Heart right ventricle (tissue), 16 donors: Measurements from ENCODE around the gene IL9. TPM values are rescaled to one million over a fixed set of nuclear protein-coding genes. Genes with fewer than 3 reads are reported as not detected.

ENCODE experiments used
- ATAC-seq, 8 donors: fragments of 200-7000 bp; cut with Tn5 transposase; one replicate each; pipeline ENCODE4 v1.9.1; 2020; ENCODE audit warnings: mild to moderate bottlenecking in 8 of 8, moderate library complexity in 8 of 8, moderate number of reproducible peaks in 1 of 8
- DNase-seq, 2 donors: peaks; one replicate each; pipeline ENCODE4 v3.0.0-alpha.2; 2020
- H3K27ac ChIP-seq, 10 donors: fragments of 200-600 bp; sonication (generic) in 2 of 10; one replicate each; pipeline versions ENCODE4 v1.5.0 to v1.8.0; 2020 to 2022; ENCODE audit warnings: mild to moderate bottlenecking in 3 of 10
- H3K27me3 ChIP-seq, 7 donors: fragments of 200-600 bp; one replicate each; pipeline ENCODE4 v1.8.0; 2021 to 2022; ENCODE audit warnings: mild to moderate bottlenecking in 2 of 7
- H3K36me3 ChIP-seq, 9 donors: fragments of 200-600 bp; sonication (generic) in 1 of 9; one replicate each; pipeline versions ENCODE4 v1.5.0 to v1.8.0; 2020 to 2022; ENCODE audit warnings: mild to moderate bottlenecking in 2 of 9
- H3K4me1 ChIP-seq, 9 donors: fragments of 200-600 bp; sonication (generic) in 1 of 9; one replicate each; pipeline versions ENCODE4 v1.5.0 to v1.8.0; 2020 to 2022; ENCODE audit warnings: mild to moderate bottlenecking in 4 of 9
- H3K4me3 ChIP-seq, 10 donors: fragments of 200-600 bp; sonication (generic) in 2 of 10; one replicate each; pipeline versions ENCODE4 v1.5.0 to v1.8.0; 2020 to 2022; ENCODE audit warnings: mild to moderate bottlenecking in 7 of 10, moderate library complexity in 2 of 10
- H3K9me3 ChIP-seq, 11 donors: fragments of 200-600 bp in 10 of 11; sonication (generic) in 2 of 11; one replicate each; pipeline versions ENCODE4 v1.5.0 to v1.8.0; 2013 to 2022; ENCODE audit warnings: mild to moderate bottlenecking in 2 of 11, control low read depth in 1 of 11, moderate library complexity in 1 of 11
- WGBS, 2 donors: extraction: QIAGEN DNeasy Blood & Tissue Kit; methylation state at CpG; one replicate each; pipeline ENCODE4 v1.1.7; 2013; ENCODE audit warnings: inconsistent platforms in 1 of 2; 5-methylcytosine and 5-hydroxymethylcytosine counted together
- intact Hi-C, 10 donors: fragments of 100-400 bp; cut with DNase I; formaldehyde crosslinking; loops; one replicate each; pipeline versions ENCODE4 v1.11.1 to v1.14.2; 2022
- polyA plus RNA-seq, 2 donors: library from polyadenylated mRNA; stranded (reverse); fragments of 200-250 nt; gene quantifications; one replicate each; pipeline ENCODE4 v1.2.3, GENCODE V29; 2013
- total RNA-seq, 10 donors: library from RNA; stranded (reverse); fragmentation: NEBNext Ultra II Directional in 3 of 10; extraction: Animal tissue kit (Norgen Biotek cat#: 25700) in 3 of 10; gene quantifications; one replicate each; pipeline versions ENCODE4 v1.2.1 to v1.2.4, GENCODE V29; 2021 to 2023
- TF ChIP-seq, protein P1 (sequence below), 9 donors: fragments of 200-600 bp; sonication (generic) in 2 of 9; IDR thresholded peaks; one replicate each; pipeline versions ENCODE4 v1.5.0 to v1.8.0; 2021 to 2022; ENCODE audit warnings: antibody characterized with exemption in 9 of 9, mild to moderate bottlenecking in 5 of 9, moderate library complexity in 1 of 9
- donor health status: Arrhythmogenic right ventricular cardiomyopathy.
- donor health status: ischemic (EF 13 %, LVEDD 7.1; RV severe dilation, severe dysfunction).
- donor health status: healthy with polysubstance abuse.
- donor health status: DM: no; HTN: yes; CAD: no.
- donor health status: DM: no; HTN: no; CAD: no.
- donor health status: ischemic (EF 25% LVEDD 6.9; RV normal size, moderate dysfunction).
- donor health status: ischemic (EF 25% LVEDD 5.7; RV mildly dilated, moderate dysfunction).
- donor health status: healthy.
- donor health status: DM: yes; HTN: yes; CAD: no.
- donor health status: Ischemic cardiomyopathy.
- donor health status: ischemic (EF 35%, LVEDD 5.7; RV mildly dilated, moderate dysfunction).
- donor health status: nonischemic (EF 11% LVEDD 7.7; RV severe dilation, severe dysfunction).
- donor health status: DM: yes; HTN: yes; CAD: no.
- donor health status: PGD.
- donor health status: ischemic (EF 29% LVEDD 5.4; RV normal size, mild dysfunction).
- donor health status: nonischemic (EF 23%, LVEDD 6.1; RV moderate dilation, normal function).

The IL9 gene
- total and polyA plus RNA-seq, 12 donors, result not detected

GRCh38 chr5:135868681-135869080, 27.0 kb downstream of the IL9 start:
- no peak overlapping the region for H3K4me3 ChIP-seq
- WGBS, 2 donors, result 56 to 76% methylated on average over 2 of the region's 2 CpGs
- H3K27ac ChIP-seq, result no peak overlapping the region
- H3K9me3 ChIP-seq, result peaks cover 0 to 4% (median 0%) of the 10 kb centered on the region in 11 donors
- intact Hi-C loops, result no loop called here
- no peaks in the 10 kb centered on the region for H3K4me1 ChIP-seq
- ATAC-seq (no peak), DNase-seq (no peak)
- TF ChIP-seq, protein P1, sequence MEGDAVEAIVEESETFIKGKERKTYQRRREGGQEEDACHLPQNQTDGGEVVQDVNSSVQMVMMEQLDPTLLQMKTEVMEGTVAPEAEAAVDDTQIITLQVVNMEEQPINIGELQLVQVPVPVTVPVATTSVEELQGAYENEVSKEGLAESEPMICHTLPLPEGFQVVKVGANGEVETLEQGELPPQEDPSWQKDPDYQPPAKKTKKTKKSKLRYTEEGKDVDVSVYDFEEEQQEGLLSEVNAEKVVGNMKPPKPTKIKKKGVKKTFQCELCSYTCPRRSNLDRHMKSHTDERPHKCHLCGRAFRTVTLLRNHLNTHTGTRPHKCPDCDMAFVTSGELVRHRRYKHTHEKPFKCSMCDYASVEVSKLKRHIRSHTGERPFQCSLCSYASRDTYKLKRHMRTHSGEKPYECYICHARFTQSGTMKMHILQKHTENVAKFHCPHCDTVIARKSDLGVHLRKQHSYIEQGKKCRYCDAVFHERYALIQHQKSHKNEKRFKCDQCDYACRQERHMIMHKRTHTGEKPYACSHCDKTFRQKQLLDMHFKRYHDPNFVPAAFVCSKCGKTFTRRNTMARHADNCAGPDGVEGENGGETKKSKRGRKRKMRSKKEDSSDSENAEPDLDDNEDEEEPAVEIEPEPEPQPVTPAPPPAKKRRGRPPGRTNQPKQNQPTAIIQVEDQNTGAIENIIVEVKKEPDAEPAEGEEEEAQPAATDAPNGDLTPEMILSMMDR (IDR thresholded peaks at IDR 0.05), result no peak
- no peaks in the 10 kb centered on the region for H3K36me3 ChIP-seq
- no peaks in the 10 kb centered on the region for H3K27me3 ChIP-seq

- TF ChIP-seq, protein P1 (IDR thresholded peaks at IDR 0.05), result no peak
- intact Hi-C loops, result no loop called here
- H3K9me3 ChIP-seq, result peaks cover 0 to 4% (median 0%) of the 10 kb centered on the region in 11 donors
- DNase-seq, result no peak
- no peak overlapping the region for H3K27ac ChIP-seq
- no peak overlapping the region for H3K4me3 ChIP-seq
- H3K4me1 ChIP-seq, result no peaks in the 10 kb centered on the region
- no peaks in the 10 kb centered on the region for H3K27me3 ChIP-seq
- ATAC-seq, result no peak
- H3K36me3 ChIP-seq, result no peaks in the 10 kb centered on the region
Measured at GRCh38 chr5:135867599-135867998, 28.0 kb downstream of the IL9 start.

DNA sequence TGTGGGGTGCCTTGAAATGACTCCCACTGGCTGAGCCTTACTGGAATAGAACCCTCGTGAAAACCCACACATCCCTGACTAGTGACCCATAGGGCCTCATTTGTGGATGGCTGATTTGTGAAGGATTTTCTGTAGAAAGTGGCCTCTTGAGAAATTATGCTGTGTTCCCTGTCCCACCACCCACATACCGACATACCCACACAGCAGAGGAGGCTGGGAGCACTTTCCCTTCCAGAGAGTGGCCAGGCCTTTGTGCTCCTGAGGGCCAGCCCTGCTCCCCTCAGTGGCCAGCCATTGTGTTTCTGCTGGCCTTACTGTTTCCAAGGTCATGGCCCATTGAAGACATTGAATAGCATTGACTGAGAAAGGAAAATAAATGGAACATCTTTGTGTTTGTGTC, 29.6 kb downstream of the IL9 start:
- no peak for DNase-seq
- H3K27me3 ChIP-seq, result no peaks in the 10 kb centered on the region
- 78 to 85% methylated on average over 2 of the region's 2 CpGs for WGBS, 2 donors
- intact Hi-C loops, result no loop called here
- ATAC-seq, result no peak
- no peaks in the 10 kb centered on the region for H3K36me3 ChIP-seq
- H3K27ac ChIP-seq, result no peak overlapping the region
- peaks cover 0 to 4% (median 0%) of the 10 kb centered on the region in 11 donors for H3K9me3 ChIP-seq
- TF ChIP-seq, protein P1 (IDR thresholded peaks at IDR 0.05), result no peak
- H3K4me3 ChIP-seq, result no peak overlapping the region
- no peaks in the 10 kb centered on the region for H3K4me1 ChIP-seq

DNA sequence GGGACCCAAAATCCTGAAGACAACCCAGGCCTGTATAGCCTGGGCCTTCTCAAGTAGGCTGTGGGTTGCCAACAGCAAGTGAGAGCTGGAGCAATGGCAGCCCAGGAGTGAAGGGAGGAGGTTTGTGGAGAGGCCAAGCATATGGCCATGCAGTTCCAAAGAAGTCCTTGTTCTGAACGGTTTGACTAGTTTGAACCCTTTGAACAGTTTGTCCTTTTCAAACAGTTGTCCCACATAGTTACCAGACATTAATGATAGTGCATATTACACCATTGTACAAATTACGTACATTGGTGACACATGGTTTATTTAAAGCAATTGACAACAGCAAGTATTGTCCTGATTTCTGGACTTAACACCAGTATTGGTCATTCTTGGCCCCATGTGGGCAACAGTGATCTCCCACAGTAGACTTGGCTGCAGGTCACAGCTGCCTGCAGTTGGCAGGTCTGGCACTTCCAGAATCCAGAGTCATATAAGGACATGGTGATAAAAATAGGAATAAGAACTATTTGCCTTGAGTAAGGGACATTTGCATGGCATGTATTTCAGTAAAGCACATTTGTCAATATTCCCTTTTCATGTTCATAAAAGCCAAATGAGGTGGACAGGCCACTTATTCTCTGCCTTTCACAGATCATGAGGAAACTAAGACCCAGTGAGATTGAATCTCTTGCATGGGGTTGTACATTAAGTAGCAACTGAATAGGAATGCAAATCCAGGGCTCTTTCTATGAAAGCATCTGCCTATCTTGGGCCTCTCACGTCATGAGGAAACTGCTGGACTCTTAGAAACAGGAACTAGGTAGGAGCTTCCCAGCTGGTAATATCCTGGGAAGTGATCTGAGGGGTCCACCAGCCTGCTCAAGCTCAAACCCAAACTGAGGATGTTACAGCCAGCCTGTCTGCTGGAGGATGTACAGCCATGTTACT, 30.9 kb downstream of the IL9 start:
- DNase-seq (no peak), ATAC-seq (peak; percentile 25 to 94 (median 84))
- Histone ChIP-seq H3K36me3 (no peaks in the 10 kb centered on the region), H3K27me3 (no peaks in the 10 kb centered on the region), H3K9me3 (peaks cover 0 to 4% (median 0%) of the 10 kb centered on the region in 11 donors), H3K4me3 (no peak overlapping the region), H3K27ac (peak overlapping the region in 7 of 10 donors; percentile 22 to 55 (median 26)), H3K4me1 (no peaks in the 10 kb centered on the region)
- intact Hi-C loops, result no loop called here
- TF ChIP-seq, protein P1 (IDR thresholded peaks at IDR 0.05), result no peak
- 40 to 41% methylated on average over 3 of the region's 3 CpGs for WGBS, 2 donors
